ENCODE data around the gene ING1.

GRCh38 chr13:110715395-110716246 is 2.1 kb downstream of the ING1 start:
- TF ChIP-seq TAF1 (IDR thresholded peaks at IDR 0.05; ENCODE audit: low read depth) (peak; percentile 73), CEBPB (IDR thresholded peaks at IDR 0.05) (no peak; the same call in 1 of the 2 replicates), TCF12 (IDR thresholded peaks at IDR 0.05; ENCODE audit: low read depth) (no peak; the same call in 1 of the 2 replicates), NFIC (IDR thresholded peaks at IDR 0.05) (no peak), USF1 (IDR thresholded peaks at IDR 0.05) (no peak)
- TF ChIP-seq, protein P1, sequence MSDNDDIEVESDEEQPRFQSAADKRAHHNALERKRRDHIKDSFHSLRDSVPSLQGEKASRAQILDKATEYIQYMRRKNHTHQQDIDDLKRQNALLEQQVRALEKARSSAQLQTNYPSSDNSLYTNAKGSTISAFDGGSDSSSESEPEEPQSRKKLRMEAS (IDR thresholded peaks at IDR 0.05) = no peak; the same call in 1 of the 2 replicates

Data from Ishikawa (cell line).